B cell (primary cell): Measurements from ENCODE around the gene RERE. TPM values are rescaled to one million over a fixed set of nuclear protein-coding genes. Genes with fewer than 3 reads are reported as not detected.

Source experiments
- ATAC-seq: fragments of 200-7000 bp; cut with Tn5 transposase; one replicate; pipeline ENCODE4 v1.10.0; 2021; ENCODE audit warnings: low read depth, mild to moderate bottlenecking, moderate number of reproducible peaks, moderate library complexity
- CTCF ChIA-PET: fragments of 350-600 bp; sonication (Branson Sonifier 250); formaldehyde crosslinking; loops from one replicate; lab custom pipeline; 2021; ENCODE audit warnings: antibody characterized with exemption, inconsistent platforms; lab: Charles Lee
- POLR2A ChIA-PET: fragments of 350-600 bp; sonication (Branson Sonifier 250); formaldehyde crosslinking; loops from one replicate; lab custom pipeline; 2021; ENCODE audit warnings: antibody characterized with exemption; lab: Charles Lee
- DNase-seq: peaks from one replicate; pipeline ENCODE4 v3.0.0; 2013
- H2AFZ ChIP-seq: 2 replicates; pipeline ENCODE4 v1.6.1; 2012; ENCODE audit warnings: mild to moderate bottlenecking, low read depth, low read length; ENCODE audit not compliant: insufficient read depth, poor library complexity, severe bottlenecking
- H3K27ac ChIP-seq, 2 donors: 1 replicate in 1 of 2; 2 replicates in 1 of 2; pipeline ENCODE4 v1.5.1; 2012 to 2013; ENCODE audit warnings: low read length in 2 of 2, mild to moderate bottlenecking in 2 of 2, moderate library complexity in 1 of 2
- H3K27me3 ChIP-seq, 4 experiments: fragments of 200-600 bp in 1 of 4; sonication (generic) in 1 of 4; replicated peaks in 1 of 4; 1 replicate in 2 of 4; 2 replicates in 2 of 4; pipeline versions ENCODE4 v1.6.1 to v1.7.0; 2013 to 2016; ENCODE audit warnings: low read length in 3 of 4, mild to moderate bottlenecking in 2 of 4, mixed read lengths in 1 of 4, moderate library complexity in 1 of 4; ENCODE audit not compliant: insufficient read depth in 4 of 4, control insufficient read depth in 3 of 4; ENCODE audit errors: control extremely low read depth in 1 of 4
- H3K36me3 ChIP-seq, 2 experiments: replicated peaks in 1 of 2; 1 replicate in 1 of 2; 2 replicates in 1 of 2; pipeline versions ENCODE4 v1.6.1 to v1.7.1; 2013; ENCODE audit warnings: low read length in 1 of 2; ENCODE audit not compliant: insufficient read depth in 2 of 2, control insufficient read depth in 1 of 2; ENCODE audit errors: control extremely low read depth in 1 of 2, extremely low read depth in 1 of 2
- H3K4me1 ChIP-seq, 2 donors: fragments of 200-600 bp in 1 of 2; sonication (generic) in 1 of 2; 1 replicate in 1 of 2; 2 replicates in 1 of 2; pipeline versions ENCODE4 v1.5.1 to v1.6.1; 2013 to 2017; ENCODE audit warnings: low read length in 2 of 2; ENCODE audit not compliant: control insufficient read depth in 2 of 2, insufficient read depth in 2 of 2
- H3K4me2 ChIP-seq: replicated peaks from 2 replicates; pipeline ENCODE3; 2012; ENCODE audit warnings: mild to moderate bottlenecking, low read depth, low read length; ENCODE audit not compliant: poor library complexity, severe bottlenecking
- H3K4me3 ChIP-seq, 5 experiments: fragments of 200-600 bp in 1 of 5; sonication (generic) in 1 of 5; 1 replicate in 3 of 5; 2 replicates in 2 of 5; pipeline versions ENCODE4 v1.5.1 to v1.7.0; 2011 to 2016; ENCODE audit warnings: low read length in 4 of 5, mild to moderate bottlenecking in 4 of 5, low read depth in 2 of 5, control low read depth in 1 of 5, moderate library complexity in 1 of 5; ENCODE audit not compliant: insufficient read depth in 1 of 5; ENCODE audit errors: control extremely low read depth in 1 of 5, extremely low read depth in 1 of 5
- H3K79me2 ChIP-seq: fragments of 200-600 bp; sonication (generic); one replicate; pipeline ENCODE4 v1.6.0; 2016; ENCODE audit warnings: low read length; ENCODE audit not compliant: control insufficient read depth, insufficient read depth
- H3K9ac ChIP-seq: fragments of 200-600 bp; sonication (generic); 2 replicates; pipeline ENCODE4 v1.6.1; 2017; ENCODE audit warnings: mild to moderate bottlenecking, low read length, moderate library complexity
- H3K9me3 ChIP-seq, 3 donors: one replicate each; pipeline versions ENCODE4 v1.6.1 to v1.7.1; 2013; ENCODE audit warnings: low read length in 2 of 3; ENCODE audit not compliant: control insufficient read depth in 2 of 3, insufficient read depth in 1 of 3; ENCODE audit errors: control extremely low read depth in 1 of 3
- H4K20me1 ChIP-seq: 2 replicates; pipeline ENCODE4 v1.6.0; 2012; ENCODE audit warnings: mild to moderate bottlenecking, low read length; ENCODE audit not compliant: insufficient read depth, control insufficient read depth, poor library complexity, severe bottlenecking
- H3K27ac Mint-ChIP-seq: one replicate; pipeline ENCODE4 v1.8.0; 2021; ENCODE audit warnings: mixed read lengths
- H3K27me3 Mint-ChIP-seq: one replicate; pipeline ENCODE4 v1.8.0; 2021; ENCODE audit warnings: mixed read lengths
- H3K4me1 Mint-ChIP-seq: one replicate; pipeline ENCODE4 v1.8.0; 2021; ENCODE audit warnings: mixed read lengths
- H3K4me3 Mint-ChIP-seq: one replicate; pipeline ENCODE4 v1.8.0; 2021; ENCODE audit warnings: mixed read lengths
- H3K9me3 Mint-ChIP-seq: one replicate; pipeline ENCODE4 v1.8.0; 2022; ENCODE audit warnings: mixed read lengths; ENCODE audit not compliant: insufficient read depth
- CTCF ChIP-seq: fragments of 200-600 bp; IDR thresholded peaks from one replicate; pipeline ENCODE4 v1.8.0; 2022; ENCODE audit warnings: antibody characterized with exemption, mild to moderate bottlenecking
- EZH2 ChIP-seq: IDR thresholded peaks from 2 replicates; pipeline ENCODE4 v1.6.1; 2012; ENCODE audit warnings: borderline replicate concordance, low read depth, mild to moderate bottlenecking, moderate library complexity, low read length; ENCODE audit not compliant: insufficient read depth, poor library complexity, severe bottlenecking
- WGBS: methylation state at CpG from one replicate; pipeline ENCODE4 v1.1.5; 2013; ENCODE audit warnings: missing lambda C conversion rate; ENCODE audit not compliant: insufficient coverage; 5-methylcytosine and 5-hydroxymethylcytosine counted together
- intact Hi-C: fragments of 100-400 bp; cut with micrococcal nuclease; formaldehyde crosslinking; loops from one replicate; pipeline ENCODE4 v1.10.0; 2022
- polyA plus RNA-seq: library from polyadenylated mRNA; depleted of rRNA; stranded (reverse); fragments of >200 nt; gene quantifications from 2 replicates; pipeline ENCODE4 v1.2.3, GENCODE V29; 2012
- total RNA-seq, 2 donors: library from RNA; stranded (reverse); fragments of 120-200 nt in 1 of 2; gene quantifications; 1 replicate in 1 of 2; 2 replicates in 1 of 2; pipeline versions ENCODE4 v1.2.3 to v1.2.4, GENCODE V29; 2013 to 2022

The RERE gene
- total and polyA plus RNA-seq, 2 donors (not counting 1 experiment from before 2014, with no cell fraction given), result 27.3 to 132 TPM

DNA sequence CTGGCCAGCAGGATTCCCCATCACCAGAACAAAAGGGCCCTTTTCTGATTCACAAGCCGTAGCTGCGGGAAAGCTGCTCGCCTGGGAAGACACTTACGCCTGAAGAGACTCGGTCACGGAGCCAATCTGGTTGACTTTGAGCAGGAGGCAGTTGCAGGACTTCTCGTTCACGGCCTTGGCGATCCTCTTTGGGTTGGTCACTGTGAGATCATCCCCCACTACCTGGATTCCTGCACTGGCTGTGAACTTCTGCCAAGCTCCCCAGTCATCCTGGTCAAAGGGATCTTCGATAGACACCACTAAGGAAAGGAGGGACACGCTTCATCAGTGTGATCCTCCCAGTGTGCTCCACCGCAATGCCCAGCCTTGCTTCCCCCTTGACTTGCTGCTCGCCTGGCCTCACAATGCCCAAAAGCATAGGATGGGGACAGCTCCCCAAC, 46.4 kb upstream of the RERE start:
- peaks cover 9 to 95% of the 10 kb centered on the region in 2 experiments for H3K36me3 ChIP-seq
- DNase-seq, result no peak
- no peaks in the 10 kb centered on the region for H3K79me2 ChIP-seq
- POLR2A ChIA-PET, result no interaction called here
- no peak overlapping the region for H3K9ac ChIP-seq
- no peak overlapping the region for H3K27ac ChIP-seq
- CTCF ChIA-PET, result interaction anchor here (0.7 to 13.0 kb wide), 2 partner anchors 15 to 421 kb away, joined by 4 to 119 read pairs; no protein-coding TSS in a partner anchor
- H3K9me3 ChIP-seq, result no peaks in the 10 kb centered on the region
- WGBS, result 97% methylated on average over 13 of the region's 13 CpGs
- H3K27me3 ChIP-seq, result no peaks in the 10 kb centered on the region
- no peaks in the 10 kb centered on the region for H3K9me3 Mint-ChIP-seq
- intact Hi-C loops, result no loop called here
- H3K4me1 Mint-ChIP-seq, result peaks cover 9% of the 10 kb centered on the region
- no peak overlapping the region for H3K4me3 Mint-ChIP-seq
- no peak overlapping the region for H3K4me3 ChIP-seq
- no peak overlapping the region for H3K4me2 ChIP-seq
- H3K27ac Mint-ChIP-seq, result no peak overlapping the region
- H4K20me1 ChIP-seq, result peaks cover 17% of the 10 kb centered on the region
- ATAC-seq, result no peak
- TF ChIP-seq CTCF (no peak), EZH2 (no peak)
- no peak overlapping the region for H2AFZ ChIP-seq
- peaks cover 0 to 8% of the 10 kb centered on the region in 2 donors for H3K4me1 ChIP-seq
- H3K27me3 Mint-ChIP-seq, result no peaks in the 10 kb centered on the region

DNA sequence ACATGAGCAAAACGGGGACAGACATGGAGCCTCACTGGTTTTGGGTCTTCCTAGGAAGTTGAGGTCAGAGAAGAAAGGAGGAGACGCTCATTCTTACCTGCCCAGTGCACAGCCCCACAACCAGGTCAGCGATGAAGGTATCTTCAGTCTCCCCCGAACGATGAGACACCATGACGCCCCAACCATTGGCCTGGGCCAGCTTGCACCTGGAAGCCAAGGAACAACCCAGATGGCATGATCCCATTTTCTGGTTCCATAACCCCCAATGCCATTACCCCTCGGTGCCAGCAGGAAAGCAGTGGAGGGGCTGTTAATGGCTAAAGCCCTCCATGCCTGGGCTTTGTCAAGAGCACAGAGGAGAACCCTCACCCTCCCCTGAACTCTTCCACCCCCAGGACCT, 45.7 kb upstream of the RERE start:
- H3K4me1 ChIP-seq, result peaks cover 4 to 8% of the 10 kb centered on the region in 2 donors
- no peak overlapping the region for H2AFZ ChIP-seq
- no peak for TF ChIP-seq EZH2
- no peak for TF ChIP-seq CTCF
- no peaks in the 10 kb centered on the region for H3K27me3 ChIP-seq
- no peaks in the 10 kb centered on the region for H3K27me3 Mint-ChIP-seq
- peaks cover 15% of the 10 kb centered on the region for H4K20me1 ChIP-seq
- H3K9me3 ChIP-seq, result no peaks in the 10 kb centered on the region
- no peak overlapping the region for H3K4me3 ChIP-seq
- peaks cover 9 to 93% of the 10 kb centered on the region in 2 experiments for H3K36me3 ChIP-seq
- CTCF ChIA-PET, result interaction anchor here (0.5 to 13.0 kb wide), 7 partner anchors 9 to 531 kb away, joined by 3 to 119 read pairs (median 3); partner anchors contain the start of gene ENO1
- no peak overlapping the region for H3K9ac ChIP-seq
- DNase-seq (no peak), ATAC-seq (no peak)
- no peak overlapping the region for H3K27ac Mint-ChIP-seq
- intact Hi-C loops, result no loop called here
- peaks cover 16% of the 10 kb centered on the region for H3K4me1 Mint-ChIP-seq
- no peak overlapping the region for H3K4me2 ChIP-seq
- H3K4me3 Mint-ChIP-seq, result no peak overlapping the region
- no peaks in the 10 kb centered on the region for H3K9me3 Mint-ChIP-seq
- 96% methylated on average over 7 of the region's 7 CpGs for WGBS
- no peaks in the 10 kb centered on the region for H3K79me2 ChIP-seq
- H3K27ac ChIP-seq, result no peak overlapping the region
- POLR2A ChIA-PET, result no interaction called here
